HL-60 (cell line): Measurements from ENCODE around the gene PRRT1.

ENCODE experiments used
- POLR2AphosphoS5 ChIP-seq: IDR thresholded peaks from 2 replicates; pipeline ENCODE4 v1.6.1; 2012; ENCODE audit warnings: low read depth
- TF ChIP-seq, protein P1 (sequence below): IDR thresholded peaks from 2 replicates; pipeline ENCODE4 v1.6.1; 2012; ENCODE audit warnings: low read depth; ENCODE audit not compliant: insufficient replicate concordance
- TF ChIP-seq, protein P2 (sequence below): IDR thresholded peaks from one replicate; pipeline ENCODE4 v1.5.1; 2011; ENCODE audit warnings: low read length, control low read depth, inconsistent platforms; ENCODE audit not compliant: insufficient read depth

DNA sequence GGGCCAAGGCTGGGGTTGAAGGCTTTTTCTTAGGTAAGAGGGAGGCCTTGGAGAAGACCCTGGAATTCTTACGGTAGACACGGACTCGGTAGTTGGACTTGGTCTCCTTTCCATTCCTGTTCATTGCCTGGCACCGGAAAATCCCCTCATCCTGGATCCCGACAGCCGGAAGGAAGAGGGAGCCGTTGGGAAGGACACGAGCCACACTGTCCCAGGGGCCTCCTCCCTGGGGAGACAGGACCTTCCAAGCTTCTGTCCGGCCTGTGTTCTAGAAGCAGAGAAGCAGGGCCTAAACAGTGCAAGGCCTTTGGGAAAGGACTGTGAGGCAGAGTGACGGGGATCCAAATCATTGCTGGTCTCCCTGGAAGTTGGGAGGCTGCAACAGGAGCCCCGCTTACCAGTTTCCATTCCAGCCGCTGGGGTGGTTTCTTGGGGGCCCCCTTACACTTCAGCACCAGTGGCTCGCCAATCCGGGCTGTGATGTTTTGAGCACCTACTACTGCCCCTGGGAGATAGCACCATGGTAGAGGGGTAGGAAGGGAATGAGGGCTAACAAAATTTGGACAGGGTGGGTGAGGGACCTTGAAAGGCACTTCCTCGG is 31.8 kb upstream of the PRRT1 start:
- TF ChIP-seq, protein P1, sequence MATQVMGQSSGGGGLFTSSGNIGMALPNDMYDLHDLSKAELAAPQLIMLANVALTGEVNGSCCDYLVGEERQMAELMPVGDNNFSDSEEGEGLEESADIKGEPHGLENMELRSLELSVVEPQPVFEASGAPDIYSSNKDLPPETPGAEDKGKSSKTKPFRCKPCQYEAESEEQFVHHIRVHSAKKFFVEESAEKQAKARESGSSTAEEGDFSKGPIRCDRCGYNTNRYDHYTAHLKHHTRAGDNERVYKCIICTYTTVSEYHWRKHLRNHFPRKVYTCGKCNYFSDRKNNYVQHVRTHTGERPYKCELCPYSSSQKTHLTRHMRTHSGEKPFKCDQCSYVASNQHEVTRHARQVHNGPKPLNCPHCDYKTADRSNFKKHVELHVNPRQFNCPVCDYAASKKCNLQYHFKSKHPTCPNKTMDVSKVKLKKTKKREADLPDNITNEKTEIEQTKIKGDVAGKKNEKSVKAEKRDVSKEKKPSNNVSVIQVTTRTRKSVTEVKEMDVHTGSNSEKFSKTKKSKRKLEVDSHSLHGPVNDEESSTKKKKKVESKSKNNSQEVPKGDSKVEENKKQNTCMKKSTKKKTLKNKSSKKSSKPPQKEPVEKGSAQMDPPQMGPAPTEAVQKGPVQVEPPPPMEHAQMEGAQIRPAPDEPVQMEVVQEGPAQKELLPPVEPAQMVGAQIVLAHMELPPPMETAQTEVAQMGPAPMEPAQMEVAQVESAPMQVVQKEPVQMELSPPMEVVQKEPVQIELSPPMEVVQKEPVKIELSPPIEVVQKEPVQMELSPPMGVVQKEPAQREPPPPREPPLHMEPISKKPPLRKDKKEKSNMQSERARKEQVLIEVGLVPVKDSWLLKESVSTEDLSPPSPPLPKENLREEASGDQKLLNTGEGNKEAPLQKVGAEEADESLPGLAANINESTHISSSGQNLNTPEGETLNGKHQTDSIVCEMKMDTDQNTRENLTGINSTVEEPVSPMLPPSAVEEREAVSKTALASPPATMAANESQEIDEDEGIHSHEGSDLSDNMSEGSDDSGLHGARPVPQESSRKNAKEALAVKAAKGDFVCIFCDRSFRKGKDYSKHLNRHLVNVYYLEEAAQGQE, result no peak
- no peak for TF ChIP-seq POLR2AphosphoS5
- TF ChIP-seq, protein P2, sequence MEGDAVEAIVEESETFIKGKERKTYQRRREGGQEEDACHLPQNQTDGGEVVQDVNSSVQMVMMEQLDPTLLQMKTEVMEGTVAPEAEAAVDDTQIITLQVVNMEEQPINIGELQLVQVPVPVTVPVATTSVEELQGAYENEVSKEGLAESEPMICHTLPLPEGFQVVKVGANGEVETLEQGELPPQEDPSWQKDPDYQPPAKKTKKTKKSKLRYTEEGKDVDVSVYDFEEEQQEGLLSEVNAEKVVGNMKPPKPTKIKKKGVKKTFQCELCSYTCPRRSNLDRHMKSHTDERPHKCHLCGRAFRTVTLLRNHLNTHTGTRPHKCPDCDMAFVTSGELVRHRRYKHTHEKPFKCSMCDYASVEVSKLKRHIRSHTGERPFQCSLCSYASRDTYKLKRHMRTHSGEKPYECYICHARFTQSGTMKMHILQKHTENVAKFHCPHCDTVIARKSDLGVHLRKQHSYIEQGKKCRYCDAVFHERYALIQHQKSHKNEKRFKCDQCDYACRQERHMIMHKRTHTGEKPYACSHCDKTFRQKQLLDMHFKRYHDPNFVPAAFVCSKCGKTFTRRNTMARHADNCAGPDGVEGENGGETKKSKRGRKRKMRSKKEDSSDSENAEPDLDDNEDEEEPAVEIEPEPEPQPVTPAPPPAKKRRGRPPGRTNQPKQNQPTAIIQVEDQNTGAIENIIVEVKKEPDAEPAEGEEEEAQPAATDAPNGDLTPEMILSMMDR, result no peak
